ENCODE measurements around the gene SEPTIN11. TPM values are rescaled to one million over a fixed set of nuclear protein-coding genes. Genes with fewer than 3 reads are reported as not detected.

Gene SEPTIN11
- total and polyA plus RNA-seq, 9 of the 15 experiments (the other 6 are each of a cell fraction or from before 2014, with no cell fraction given) = 25.7 to 142 (median 84.3) TPM

- Histone ChIP-seq H3K9me1 (ENCODE audit: control insufficient read depth, insufficient read depth, low read length) (peaks cover under 1% of the 10 kb centered on the region), H2AFZ (ENCODE audit: low read depth, low read length) (no peak overlapping the region), H3K9ac (ENCODE audit: insufficient read depth in 1 of 2, low read depth in 2 of 2, low read length in 2 of 2) (no peak overlapping the region), H3K9me3 (replicated peaks; ENCODE audit: control insufficient read depth, insufficient read depth, low read depth, low read length) (no peaks in the 10 kb centered on the region; the same call in 1 of the 2 replicates), H3K79me2 (ENCODE audit: control insufficient read depth, insufficient read depth, low read length) (peaks cover 62% of the 10 kb centered on the region), H3K36me3 (ENCODE audit: control insufficient read depth, insufficient read depth, low read length) (peaks cover 5% of the 10 kb centered on the region), H3K27ac (ENCODE audit: extremely low read depth, low read depth, low read length) (no peak overlapping the region), H3K4me1 (replicated peaks in 1 of 2; ENCODE audit: control insufficient read depth in 2 of 2, insufficient read depth in 2 of 2, low read length in 2 of 2) (peaks cover 5 to 10% of the 10 kb centered on the region in 2 experiments; a peak in 3 of 5 replicates), H3K27me3 (ENCODE audit: control insufficient read depth in 2 of 2, insufficient read depth in 2 of 2, low read length in 2 of 2) (no peaks in the 10 kb centered on the region), H3K4me2 (ENCODE audit: insufficient read depth, low read length) (no peak overlapping the region), H4K20me1 (replicated peaks; ENCODE audit: control insufficient read depth, insufficient read depth, low read length) (no peaks in the 10 kb centered on the region), H3K4me3 (no peak overlapping the region)
- FAIRE-seq (no peak), DNase-seq (ENCODE audit: extremely low read depth in 1 of 4, low spot score in 3 of 4) (no peak), ATAC-seq (no peak)
- POLR2A ChIA-PET = interaction anchor here (0.8 kb wide), 1 partner anchor 86 kb away, joined by 3 read pairs; no protein-coding TSS in a partner anchor
- WGBS (ENCODE audit: insufficient coverage, low coverage, missing lambda C conversion rate) = 92% methylated on average over 4 of the region's 4 CpGs
- intact Hi-C loops (cut with micrococcal nuclease) = no loop called here
- no TSS peak for BruUV-seq (replicated peaks)
- CTCF ChIA-PET (ENCODE audit: low intra/inter-chr PET ratio) = no interaction called here
- in situ Hi-C loops (cut with MboI) = no loop called here
- TF ChIP-seq ZKSCAN8 (CRISPR knock-in tag; IDR thresholded peaks at IDR 0.05) (no peak), MTA3 (IDR thresholded peaks at IDR 0.05; ENCODE audit: borderline replicate concordance) (no peak), RBM25 (IDR thresholded peaks at IDR 0.05; ENCODE audit: low read depth, low read length, severe bottlenecking) (no peak), ZBTB5 (IDR thresholded peaks at IDR 0.05) (no peak), HSF4 (CRISPR knock-in tag; IDR thresholded peaks at IDR 0.05; ENCODE audit: borderline replicate concordance) (no peak), ZBTB34 (CRISPR knock-in tag; IDR thresholded peaks at IDR 0.05) (no peak), UBTF (IDR thresholded peaks at IDR 0.05; ENCODE audit: borderline replicate concordance in 1 of 2, low read depth in 2 of 2, low read length in 2 of 2) (no peak), SP2 (IDR thresholded peaks at IDR 0.05; ENCODE audit: extremely low read depth, low read depth, low read length, poor library complexity, severe bottlenecking) (no peak), MAFK (IDR thresholded peaks at IDR 0.05; ENCODE audit: low read length) (no peak), NRF1 (conservative IDR thresholded peaks at IDR 0.05 in 1 of 2, IDR thresholded peaks at IDR 0.05 in 1 of 2) (no peak), ZNF398 (CRISPR knock-in tag; IDR thresholded peaks at IDR 0.05) (no peak), E2F3 (CRISPR knock-in tag; IDR thresholded peaks at IDR 0.05) (no peak), GATAD2A (IDR thresholded peaks at IDR 0.05) (no peak), SREBF2 (CRISPR knock-in tag; IDR thresholded peaks at IDR 0.05) (no peak), HMG20B (CRISPR knock-in tag; IDR thresholded peaks at IDR 0.05) (no peak), ZNF668 (CRISPR knock-in tag; IDR thresholded peaks at IDR 0.05) (no peak)
These were observed 38.1 kb downstream of the SEPTIN11 start for GRCh38 chr4:76987685-76988084.
